HG03025 (cell line): ENCODE data around the gene VAMP5.

Experiments used
- ATAC-seq: cut with Tn5 transposase; IDR thresholded peaks from one replicate; pipeline ENCODE4 v1.9.1; 2021; ENCODE audit warnings: mild to moderate bottlenecking, moderate library complexity; ENCODE audit not compliant: unreplicated experiment, low FRiP score

VAMP5 gene

DNA sequence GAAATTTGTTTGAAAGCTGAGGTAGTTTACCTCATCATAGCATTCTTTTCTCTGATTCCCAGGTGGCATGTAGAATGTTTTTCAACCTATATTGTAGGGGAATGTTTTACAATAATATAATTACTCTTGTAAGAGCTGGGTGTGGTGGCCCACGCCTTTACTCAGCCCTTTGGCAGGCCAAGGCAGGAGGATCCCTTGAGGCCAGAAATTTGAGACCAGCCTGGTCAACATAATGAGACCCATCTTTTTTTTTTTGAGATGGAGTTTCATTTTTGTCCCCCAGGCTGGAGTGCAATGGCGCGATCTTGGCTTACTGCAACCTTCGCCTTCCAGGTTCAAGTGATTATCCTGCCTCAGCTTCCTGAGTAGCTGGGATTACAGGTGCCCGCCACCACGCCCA lies 35.4 kb downstream of the VAMP5 start:
- ATAC-seq, result no peak

GRCh38 chr2:85621338-85621737 lies 37.1 kb downstream of the VAMP5 start:
- no peak for ATAC-seq

DNA sequence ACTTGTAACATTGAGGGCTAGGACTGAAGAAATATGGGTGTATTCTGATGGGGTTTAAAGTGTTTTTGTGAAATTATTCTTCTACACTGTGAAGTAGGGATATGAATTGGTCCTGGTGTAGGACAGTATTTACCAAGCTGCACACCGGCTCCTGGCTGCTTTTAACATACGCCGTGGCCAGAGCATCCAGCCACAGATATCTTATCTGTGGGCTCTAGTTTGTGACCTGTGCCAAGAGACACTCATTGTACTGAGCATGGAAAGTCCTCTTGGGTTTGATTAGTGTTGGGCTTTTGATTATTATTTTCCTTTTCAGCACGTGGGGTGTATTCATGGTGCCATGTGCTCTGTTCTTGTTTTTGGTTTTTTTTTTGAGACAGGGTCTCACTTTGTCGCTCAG lies 39.8 kb downstream of the VAMP5 start:
- ATAC-seq, result no peak

- ATAC-seq, result no peak
Observed at GRCh38 chr2:85628658-85629057, 44.4 kb downstream of the VAMP5 start.

GRCh38 chr2:85631316-85631715 lies 47.1 kb downstream of the VAMP5 start:
- no peak for ATAC-seq

- ATAC-seq, result no peak
Observed at GRCh38 chr2:85635011-85635410, 50.8 kb downstream of the VAMP5 start.

DNA sequence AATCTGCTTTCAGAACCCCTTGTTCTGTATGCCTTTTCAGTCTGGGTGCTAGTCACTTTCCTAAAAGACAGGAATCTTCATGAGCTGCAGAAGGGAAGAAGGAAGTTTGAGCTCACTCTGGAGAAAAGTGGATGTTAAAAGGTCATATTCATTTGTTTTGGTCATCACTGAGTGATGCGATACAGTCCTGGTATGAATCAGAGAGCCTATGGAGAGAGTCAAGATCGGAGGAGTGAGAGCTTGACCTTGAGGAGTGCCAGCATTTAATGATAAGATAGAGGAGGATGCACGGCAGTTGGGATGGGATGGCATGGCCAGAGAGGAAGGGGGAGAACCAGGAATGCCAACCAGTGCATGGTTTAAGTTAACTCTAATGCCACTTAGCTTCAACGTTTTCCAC lies 51.4 kb downstream of the VAMP5 start:
- no peak for ATAC-seq

DNA sequence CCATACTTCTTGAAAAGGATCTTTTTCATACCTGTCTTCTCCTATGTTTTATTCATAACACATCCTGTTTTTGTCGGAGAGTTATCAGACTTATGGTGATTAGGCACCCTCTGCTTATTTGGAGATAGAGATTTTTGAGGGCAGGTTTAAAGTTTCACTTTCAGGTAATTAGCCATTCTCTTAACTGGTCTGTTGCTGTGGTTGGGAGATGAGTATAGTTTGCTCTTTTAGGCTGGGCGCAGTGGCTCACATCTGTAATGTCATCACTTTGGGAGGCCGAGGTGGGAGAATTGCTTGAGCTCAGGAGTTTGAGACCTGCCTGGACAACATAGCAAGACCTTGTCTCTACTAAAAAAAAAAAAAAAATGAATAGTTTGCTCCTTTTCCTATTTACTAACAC lies 58.5 kb downstream of the VAMP5 start:
- ATAC-seq, result no peak
